ENCODE measurements around the gene ATXN2.

Gene ATXN2

DNA sequence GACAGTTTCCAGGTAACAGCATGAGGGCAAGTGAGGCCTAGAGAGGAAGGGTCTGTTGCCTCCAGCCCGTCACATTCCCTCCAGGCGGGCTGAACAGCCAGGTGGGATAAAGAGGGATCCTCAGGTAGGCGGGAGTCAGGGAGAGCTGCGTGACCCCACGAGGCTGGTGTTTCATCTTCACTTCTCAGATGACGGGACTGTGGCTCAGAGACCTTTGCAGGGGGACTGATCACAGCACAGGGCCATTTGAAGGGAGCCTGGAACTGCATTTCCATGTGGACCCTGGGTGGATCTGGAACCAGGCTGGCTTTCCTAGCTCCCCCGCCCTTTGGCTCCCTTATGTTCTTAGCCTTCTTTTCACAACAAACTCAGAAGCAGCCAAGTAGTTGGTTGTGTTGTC lies 156.0 kb downstream of the ATXN2 start:
- no peaks in the 10 kb centered on the region for H3K27me3 Mint-ChIP-seq
- H3K36me3 Mint-ChIP-seq = peaks cover 47 to 80% of the 10 kb centered on the region in 2 donors
- DNase-seq (no peak), ATAC-seq (replicated peaks) (no peak)
- peaks cover 67 to 97% of the 10 kb centered on the region in 2 donors for H3K4me1 Mint-ChIP-seq
- H3K27ac Mint-ChIP-seq = peak overlapping the region; percentile 89
- H3K4me3 Mint-ChIP-seq = peak overlapping the region in 1 of 2 donors; percentile 20
- H3K9me3 Mint-ChIP-seq = no peaks in the 10 kb centered on the region

DNA sequence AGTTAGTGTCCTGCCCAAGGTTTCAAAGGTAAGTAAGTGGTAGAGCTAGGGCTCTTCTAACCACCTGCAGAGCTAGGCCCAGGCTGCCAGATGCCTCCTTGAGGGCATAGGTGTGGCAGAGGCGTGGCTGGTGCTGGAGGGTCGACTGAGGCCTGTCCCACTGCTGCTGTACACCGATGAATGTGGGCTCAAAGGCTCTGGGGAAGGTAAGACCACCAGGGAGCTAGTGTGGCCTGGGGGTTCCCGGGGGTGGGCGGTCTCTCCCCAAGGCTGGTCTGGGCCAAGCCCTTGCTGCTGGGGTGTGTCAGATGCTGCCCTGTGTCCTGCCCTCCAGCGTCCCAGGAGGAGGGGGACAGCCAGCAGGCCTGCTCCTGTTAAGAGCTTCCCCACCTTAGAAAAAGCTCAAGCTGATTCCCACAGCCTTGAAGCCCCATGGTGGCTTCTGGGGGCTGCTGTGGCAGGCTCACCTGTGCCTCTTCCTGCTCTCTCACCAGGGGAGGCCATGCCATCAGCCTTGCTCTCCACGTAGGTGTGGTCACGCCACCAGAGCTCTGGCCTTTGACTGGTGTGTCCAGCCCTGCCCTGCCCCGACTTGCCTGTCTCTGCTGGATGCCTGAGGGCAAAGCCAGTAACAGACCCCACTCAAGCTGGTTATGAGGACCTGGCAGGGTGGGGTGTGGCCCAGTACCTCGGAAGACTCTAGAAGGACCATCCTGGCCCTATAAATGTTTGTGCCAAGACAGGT lies 156.6 kb downstream of the ATXN2 start:
- ATAC-seq (replicated peaks) = no peak
- Mint-ChIP-seq H3K9me3 (no peaks in the 10 kb centered on the region), H3K27ac (peak overlapping the region; percentile 89), H3K4me1 (peaks cover 70 to 97% of the 10 kb centered on the region in 2 donors), H3K4me3 (peak overlapping the region in 1 of 2 donors; percentile 4), H3K27me3 (no peaks in the 10 kb centered on the region), H3K36me3 (peaks cover 41 to 79% of the 10 kb centered on the region in 2 donors)
- DNase-seq = no peak

DNA sequence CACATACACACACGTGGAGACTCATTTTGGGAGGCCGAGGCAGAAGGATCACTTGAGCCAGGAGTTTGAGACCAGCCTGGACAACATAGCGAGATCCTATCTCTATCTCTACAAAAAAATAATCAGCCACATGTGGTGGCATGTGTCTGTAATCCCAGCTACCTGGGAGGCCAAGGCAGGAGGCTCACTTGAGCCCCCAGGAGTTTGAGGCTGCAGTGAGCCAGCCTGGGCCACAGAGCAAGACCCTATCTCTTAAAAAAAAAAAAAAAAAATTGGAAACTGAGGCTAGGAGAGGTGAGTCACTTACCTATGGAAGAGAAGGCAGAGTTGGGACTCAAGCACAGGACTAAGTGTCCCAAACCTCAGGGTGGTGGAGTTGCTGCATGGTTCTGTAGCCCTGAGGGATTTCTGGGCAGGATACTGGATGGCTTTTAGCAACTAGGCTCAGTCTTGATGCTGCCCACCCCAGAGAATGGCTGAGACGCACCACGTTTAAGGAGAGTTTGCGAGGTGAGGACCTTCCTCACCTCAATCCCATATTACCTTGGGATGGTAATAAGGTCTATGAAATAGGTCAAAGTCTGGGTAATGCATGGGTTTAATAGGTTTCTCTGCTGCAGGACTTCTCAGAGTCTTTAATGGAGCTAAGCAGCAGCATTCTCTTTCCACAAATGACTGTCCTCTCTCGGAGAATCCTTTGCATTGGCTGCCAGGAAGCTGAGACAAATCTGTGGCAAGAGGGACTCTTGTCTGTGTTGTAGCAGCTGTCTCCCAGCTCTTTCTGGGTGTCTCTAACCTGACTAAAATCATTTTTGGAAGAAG lies 157.8 kb downstream of the ATXN2 start:
- Mint-ChIP-seq H3K4me3 (no peak overlapping the region), H3K27me3 (no peaks in the 10 kb centered on the region), H3K4me1 (peaks cover 74 to 100% of the 10 kb centered on the region in 2 donors), H3K36me3 (peaks cover 37 to 76% of the 10 kb centered on the region in 2 donors), H3K9me3 (no peaks in the 10 kb centered on the region), H3K27ac (no peak overlapping the region)
- ATAC-seq (replicated peaks) (no peak), DNase-seq (no peak)

DNA sequence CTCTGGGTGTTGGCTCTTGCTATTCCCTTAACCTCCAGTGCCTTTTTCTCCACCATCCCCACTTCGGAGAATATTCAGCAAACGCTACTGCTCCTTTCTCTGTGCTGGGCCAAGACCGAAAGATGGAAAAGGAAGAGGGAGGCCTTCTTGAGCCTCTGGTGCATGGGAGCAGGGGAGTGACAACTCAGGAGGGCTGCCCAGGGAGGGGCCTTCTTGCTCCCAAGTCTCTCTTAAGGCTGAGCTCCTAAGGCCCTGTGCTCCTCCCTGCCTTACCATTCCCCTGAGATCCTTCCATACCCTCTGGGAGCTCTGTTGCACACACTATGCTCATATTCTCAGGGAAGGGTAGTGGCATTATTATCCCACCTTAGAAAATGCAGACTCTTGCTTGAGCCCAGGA lies 158.5 kb downstream of the ATXN2 start:
- DNase-seq (no peak), ATAC-seq (replicated peaks) (no peak)
- no peaks in the 10 kb centered on the region for H3K27me3 Mint-ChIP-seq
- peak overlapping the region; percentile 14 for H3K27ac Mint-ChIP-seq
- H3K36me3 Mint-ChIP-seq = peaks cover 42 to 76% of the 10 kb centered on the region in 2 donors
- H3K4me3 Mint-ChIP-seq = peak overlapping the region in 1 of 2 donors; percentile 37
- H3K9me3 Mint-ChIP-seq = no peaks in the 10 kb centered on the region
- H3K4me1 Mint-ChIP-seq = peaks cover 74 to 100% of the 10 kb centered on the region in 2 donors

DNA sequence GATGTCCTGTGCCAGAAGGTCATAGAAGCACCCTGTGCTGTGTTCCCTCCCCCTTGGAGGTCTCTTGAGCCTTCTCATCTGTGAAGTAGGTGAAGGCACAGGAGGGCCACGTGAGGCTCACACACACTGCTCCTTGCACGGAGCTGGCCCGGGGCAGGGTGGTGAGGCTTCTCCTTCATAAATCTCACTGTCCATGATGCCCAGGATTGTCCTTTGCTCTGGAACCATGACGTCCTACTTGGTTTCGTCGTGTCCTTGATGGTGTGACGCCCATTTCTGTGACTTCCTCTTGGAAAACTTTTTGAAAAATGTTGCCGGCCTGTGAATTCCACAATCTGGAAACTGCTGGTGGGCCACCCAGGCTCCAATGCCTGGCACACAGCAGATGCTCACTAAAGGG lies 159.0 kb downstream of the ATXN2 start:
- no peak for ATAC-seq (replicated peaks)
- Mint-ChIP-seq H3K27me3 (no peaks in the 10 kb centered on the region), H3K36me3 (peaks cover 44 to 74% of the 10 kb centered on the region in 2 donors), H3K4me1 (peaks cover 75 to 100% of the 10 kb centered on the region in 2 donors), H3K4me3 (peak overlapping the region in 1 of 2 donors; percentile 37), H3K9me3 (no peaks in the 10 kb centered on the region), H3K27ac (peak overlapping the region; percentile 56)
- DNase-seq = no peak

DNA sequence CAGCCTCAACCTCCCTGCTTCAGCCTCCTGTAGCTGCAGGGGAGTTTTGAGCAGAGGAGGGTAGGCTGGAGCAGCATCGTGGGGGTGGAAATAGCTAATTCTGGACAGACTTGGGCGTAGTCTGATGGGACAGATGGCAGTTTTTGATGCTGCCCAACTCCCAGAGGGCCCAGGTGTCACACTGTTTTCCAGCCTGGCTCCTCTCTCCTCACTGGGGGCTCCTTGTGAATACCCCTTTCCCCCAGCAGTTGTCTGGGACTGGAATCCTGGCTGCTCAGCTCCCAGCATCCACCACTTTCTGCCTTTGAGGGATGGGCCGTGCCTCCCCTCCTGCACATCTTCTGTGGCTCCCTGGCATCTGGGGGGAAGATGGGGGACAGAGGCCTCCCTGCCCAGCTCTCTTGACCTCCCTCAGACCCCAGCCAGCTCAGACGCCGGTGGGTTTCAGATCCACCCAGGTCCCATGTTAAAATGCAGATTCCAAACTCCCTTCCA lies 159.4 kb downstream of the ATXN2 start:
- peaks cover 75 to 100% of the 10 kb centered on the region in 2 donors for H3K4me1 Mint-ChIP-seq
- H3K27me3 Mint-ChIP-seq = no peaks in the 10 kb centered on the region
- H3K36me3 Mint-ChIP-seq = peaks cover 44 to 69% of the 10 kb centered on the region in 2 donors
- no peak for ATAC-seq (replicated peaks)
- no peak for DNase-seq
- H3K27ac Mint-ChIP-seq = peak overlapping the region; percentile 56
- H3K4me3 Mint-ChIP-seq = no peak overlapping the region
- H3K9me3 Mint-ChIP-seq = no peaks in the 10 kb centered on the region

DNA sequence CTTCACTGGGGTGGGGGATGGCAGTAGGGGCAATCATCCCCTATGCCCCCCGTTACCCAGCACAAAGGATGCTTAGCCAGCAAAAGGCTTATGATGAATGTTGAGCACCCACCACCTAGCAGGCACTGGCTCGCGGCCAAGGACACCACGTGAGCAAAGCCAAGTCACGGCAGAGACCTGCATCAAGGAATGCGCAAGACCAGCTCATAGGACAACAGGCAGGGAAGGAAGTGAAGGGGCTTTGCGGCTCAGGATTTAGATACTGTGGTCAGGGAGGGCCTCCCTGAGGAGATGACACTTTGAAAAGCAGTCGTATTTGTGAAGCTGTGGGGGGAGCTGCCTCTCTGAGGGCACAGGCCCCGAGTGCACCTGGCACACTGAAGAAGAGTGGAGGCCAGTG lies 160.6 kb downstream of the ATXN2 start:
- DNase-seq (peak; percentile 56), ATAC-seq (replicated peaks) (peak; percentile 28 to 32)
- Mint-ChIP-seq H3K4me3 (peak overlapping the region; percentile 51 to 63), H3K9me3 (no peaks in the 10 kb centered on the region), H3K27me3 (no peaks in the 10 kb centered on the region), H3K4me1 (peaks cover 75 to 100% of the 10 kb centered on the region in 2 donors), H3K36me3 (peaks cover 43 to 62% of the 10 kb centered on the region in 2 donors), H3K27ac (peak overlapping the region; percentile 82)

DNA sequence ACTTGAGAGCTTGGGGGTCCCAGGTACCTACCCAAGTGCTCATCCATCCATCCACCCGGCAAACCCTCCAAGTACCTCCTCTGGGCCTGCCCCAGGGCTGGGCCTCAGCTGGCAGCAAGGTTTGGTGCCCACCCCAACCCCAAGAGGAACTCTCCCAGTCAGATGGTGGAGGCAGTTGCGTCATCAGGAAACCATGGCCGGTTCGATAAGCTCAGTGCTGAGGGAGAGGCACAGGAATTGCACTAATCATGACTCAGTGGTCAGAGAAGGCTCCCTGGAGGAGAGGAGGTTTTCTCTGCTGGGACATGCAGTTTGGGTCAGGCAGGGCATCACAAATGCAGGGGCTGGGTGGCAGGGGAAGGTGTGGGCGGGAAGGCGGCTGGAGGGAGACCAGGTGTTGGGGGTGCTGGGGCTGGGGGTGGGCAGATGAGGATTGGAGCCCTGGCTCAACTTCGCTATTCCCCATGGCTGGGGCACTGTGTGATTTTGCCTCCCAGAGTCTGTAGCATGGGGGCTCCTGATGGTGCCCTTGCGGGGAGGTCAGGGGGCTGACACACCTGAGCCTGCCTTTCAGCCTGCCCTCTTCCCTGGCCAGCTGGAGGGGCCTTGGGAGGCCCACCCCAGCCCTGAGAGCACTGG lies 161.2 kb downstream of the ATXN2 start:
- Mint-ChIP-seq H3K9me3 (no peaks in the 10 kb centered on the region), H3K4me3 (peak overlapping the region; percentile 63 to 69), H3K27me3 (no peaks in the 10 kb centered on the region), H3K4me1 (peaks cover 72 to 100% of the 10 kb centered on the region in 2 donors), H3K27ac (peak overlapping the region; percentile 54), H3K36me3 (peaks cover 41 to 58% of the 10 kb centered on the region in 2 donors)
- peak in 1 of 2 donors; percentile 1 for ATAC-seq (replicated peaks)
- DNase-seq = no peak

DNA sequence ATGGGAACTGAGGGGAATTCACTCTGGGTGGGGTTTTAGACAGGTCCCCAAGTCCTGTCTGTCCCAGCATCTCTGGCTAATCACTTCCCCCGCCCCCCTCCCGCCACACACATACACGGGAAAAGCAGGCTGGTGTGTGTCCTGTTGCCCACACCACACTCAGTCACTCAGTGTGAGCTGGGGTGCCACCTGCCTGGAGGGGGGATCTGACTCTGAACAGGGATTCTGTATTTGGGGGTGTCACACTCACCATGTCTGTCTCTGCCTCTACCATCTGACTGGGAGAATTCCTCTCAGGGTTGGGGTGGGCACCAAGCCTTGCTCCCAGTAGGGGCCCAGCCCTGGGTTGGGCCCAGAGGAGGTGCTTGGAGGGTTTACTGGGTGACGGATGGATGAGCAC lies 162.3 kb downstream of the ATXN2 start:
- Mint-ChIP-seq H3K36me3 (peaks cover 48 to 62% of the 10 kb centered on the region in 2 donors), H3K4me3 (peak overlapping the region; percentile 3 to 29), H3K27ac (peak overlapping the region; percentile 93)

DNA sequence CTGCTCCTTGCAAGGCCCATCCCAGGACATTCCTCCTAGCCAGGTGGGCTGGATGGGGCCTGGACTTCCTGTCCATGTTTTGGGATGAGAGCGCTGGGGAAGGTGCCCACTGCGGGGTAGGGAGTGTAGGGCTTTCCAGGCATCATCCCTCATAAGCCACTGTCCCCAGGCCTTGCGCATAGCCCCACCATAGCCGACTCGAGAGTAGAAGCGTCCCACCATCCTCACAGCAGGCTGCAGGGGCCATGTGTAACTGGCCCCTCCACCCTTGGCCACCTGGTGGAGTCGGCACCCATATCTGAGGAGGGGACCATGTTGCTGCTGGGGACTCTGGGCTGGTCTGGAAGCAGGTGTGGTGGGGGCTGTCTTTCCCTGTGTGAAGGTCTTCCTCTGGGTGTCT lies 162.8 kb downstream of the ATXN2 start:
- peak overlapping the region; percentile 68 to 72 for H3K4me3 Mint-ChIP-seq
- H3K4me1 Mint-ChIP-seq = peaks cover 76 to 100% of the 10 kb centered on the region in 2 donors
- peak overlapping the region; percentile 93 for H3K27ac Mint-ChIP-seq
- DNase-seq (no peak), ATAC-seq (replicated peaks) (no peak)
- peaks cover 49 to 65% of the 10 kb centered on the region in 2 donors for H3K36me3 Mint-ChIP-seq
- no peaks in the 10 kb centered on the region for H3K27me3 Mint-ChIP-seq
- H3K9me3 Mint-ChIP-seq = no peaks in the 10 kb centered on the region

More for the DNA sequence above, 162.3 kb downstream of the ATXN2 start:
- Mint-ChIP-seq H3K4me1 (peaks cover 72 to 100% of the 10 kb centered on the region in 2 donors), H3K9me3 (no peaks in the 10 kb centered on the region), H3K27me3 (no peaks in the 10 kb centered on the region)
- ATAC-seq (replicated peaks) (no peak), DNase-seq (no peak)

DNA sequence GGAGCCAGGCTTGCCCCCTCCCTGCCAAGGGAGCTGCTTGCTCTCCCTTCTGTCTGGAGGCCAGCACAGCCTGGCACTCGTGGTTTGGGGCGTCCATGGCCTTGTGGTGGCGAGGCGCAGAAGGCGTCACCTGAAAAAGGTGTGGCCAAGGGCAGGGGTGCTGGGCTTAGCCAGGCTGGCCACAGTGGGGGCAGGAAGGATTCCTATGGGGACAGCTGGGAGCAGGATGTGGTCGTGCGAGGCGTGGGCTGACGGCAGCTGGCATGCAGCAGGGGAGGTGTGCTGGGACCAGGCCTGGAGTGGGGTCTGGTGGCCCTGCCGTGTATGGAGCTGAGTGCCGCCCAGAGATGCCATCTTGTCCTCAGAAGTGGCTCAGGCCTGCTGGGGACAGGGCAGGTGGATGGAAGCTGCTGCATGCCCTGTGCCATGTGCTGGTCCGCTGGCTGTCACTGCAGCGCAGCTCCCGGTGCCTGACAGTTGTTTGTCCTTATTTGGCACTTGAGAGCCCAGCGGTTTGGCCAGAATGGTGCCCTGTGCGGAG lies 163.4 kb downstream of the ATXN2 start:
- ATAC-seq (replicated peaks) (no peak), DNase-seq (no peak)
- H3K27ac Mint-ChIP-seq = peak overlapping the region; percentile 93
- H3K9me3 Mint-ChIP-seq = no peaks in the 10 kb centered on the region
- H3K4me1 Mint-ChIP-seq = peaks cover 78 to 100% of the 10 kb centered on the region in 2 donors
- peak overlapping the region; percentile 68 to 72 for H3K4me3 Mint-ChIP-seq
- H3K36me3 Mint-ChIP-seq = peaks cover 43 to 67% of the 10 kb centered on the region in 2 donors
- H3K27me3 Mint-ChIP-seq = no peaks in the 10 kb centered on the region

DNA sequence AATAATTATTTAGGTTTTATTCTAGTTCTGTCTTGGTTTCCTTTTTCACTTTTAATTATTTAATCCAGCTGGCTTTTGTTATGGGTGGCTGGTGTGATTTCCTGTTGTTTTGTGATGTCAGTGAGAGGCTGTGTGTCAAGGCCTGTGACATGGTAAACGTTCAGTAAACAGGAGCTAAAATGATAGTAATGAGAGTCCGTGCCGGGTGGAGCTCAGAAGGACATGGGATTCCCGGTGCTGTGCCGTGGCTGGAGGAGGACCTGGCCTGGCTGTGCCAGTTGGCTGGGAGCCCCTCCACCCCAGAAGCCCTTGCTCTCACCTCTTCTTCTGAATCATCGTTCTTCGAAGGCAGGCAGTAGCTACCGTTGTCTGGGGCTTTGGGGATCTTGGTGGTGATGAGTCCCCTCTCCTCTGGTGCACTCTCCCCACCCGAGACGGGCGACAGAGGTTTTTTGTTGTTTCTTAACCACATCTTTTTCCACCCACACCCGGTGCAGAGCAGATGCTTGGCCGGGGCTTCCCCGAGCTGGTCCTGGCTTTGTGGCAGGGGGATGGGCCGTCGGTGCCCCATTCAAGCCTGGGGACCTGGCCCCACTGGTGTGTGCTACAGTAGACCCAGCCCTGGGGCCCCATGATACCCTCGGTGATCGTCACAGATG lies 164.3 kb downstream of the ATXN2 start:
- DNase-seq (peak; percentile 91), ATAC-seq (replicated peaks) (peak; percentile 77 to 88)
- H3K9me3 Mint-ChIP-seq = no peaks in the 10 kb centered on the region
- H3K4me3 Mint-ChIP-seq = peak overlapping the region; percentile 68 to 72
- peak overlapping the region; percentile 93 for H3K27ac Mint-ChIP-seq
- H3K4me1 Mint-ChIP-seq = peaks cover 77 to 100% of the 10 kb centered on the region in 2 donors
- no peaks in the 10 kb centered on the region for H3K27me3 Mint-ChIP-seq
- H3K36me3 Mint-ChIP-seq = peaks cover 35 to 62% of the 10 kb centered on the region in 2 donors

DNA sequence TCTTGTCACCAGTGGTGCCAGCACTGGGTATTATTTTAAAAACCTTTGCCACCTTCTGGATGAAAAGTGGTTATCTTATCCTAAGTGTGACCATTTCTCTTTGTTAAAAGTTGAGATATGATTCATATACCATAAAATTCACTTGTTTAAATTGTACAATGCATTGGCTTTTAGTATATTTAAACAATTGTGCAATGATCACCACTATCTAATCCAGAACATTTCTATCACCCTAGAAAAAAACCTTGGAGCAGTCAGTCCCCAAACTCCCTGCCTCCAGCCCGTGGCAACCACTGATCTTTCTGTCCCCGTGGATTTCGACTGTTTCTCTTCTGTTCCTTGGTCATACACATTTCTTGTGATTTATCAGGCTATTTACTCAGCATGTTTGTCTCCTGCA lies 165.1 kb downstream of the ATXN2 start:
- peaks cover 80 to 98% of the 10 kb centered on the region in 2 donors for H3K4me1 Mint-ChIP-seq
- DNase-seq (no peak), ATAC-seq (replicated peaks) (no peak)
- peaks cover 35 to 57% of the 10 kb centered on the region in 2 donors for H3K36me3 Mint-ChIP-seq
- H3K9me3 Mint-ChIP-seq = no peaks in the 10 kb centered on the region
- H3K4me3 Mint-ChIP-seq = peak overlapping the region; percentile 68 to 72
- no peaks in the 10 kb centered on the region for H3K27me3 Mint-ChIP-seq
- no peak overlapping the region for H3K27ac Mint-ChIP-seq

Data from stimulated activated naive B cell treated with anti-CD40 and anti-IgM and Interleukin-4, amounts not matched to agents 10 μg/mL and 1 μg/mL and 100 μg/mL, for 72 hours (primary cell).